IMR-90 (cell line): ENCODE measurements around the gene MGLL. TPM values are rescaled to one million over a fixed set of nuclear protein-coding genes. Genes with fewer than 3 reads are reported as not detected.

Source experiments
- ATAC-seq: fragments of 200-7000 bp; cut with Tn5 transposase; 2 replicates; pipeline ENCODE4 v1.9.1; 2020; ENCODE audit warnings: low read depth, mild to moderate bottlenecking, moderate library complexity
- BruUV-seq: library from RNA; stranded (reverse); fragments of 400-500 nt; replicated peaks from 2 replicates; lab custom pipeline; 2021; lab: Mats Ljungman, UMichigan
- CTCF ChIA-PET: fragments of 300-600 bp; formaldehyde crosslinking; extraction: SDS; loops from one replicate; lab custom pipeline; 2021; ENCODE audit warnings: antibody characterized with exemption; lab: Yijun Ruan, JAX
- POLR2A ChIA-PET: fragments of 300-600 bp; sonication (Branson Sonifier 250); formaldehyde crosslinking; loops from one replicate; lab custom pipeline; 2022; ENCODE audit warnings: antibody characterized with exemption; ENCODE audit not compliant: unreplicated experiment; lab: Charles Lee
- DNase-seq: peaks from one replicate; pipeline ENCODE4 v3.0.0; 2013
- H2AFZ ChIP-seq: replicated peaks from 2 replicates; pipeline ENCODE3; 2013; ENCODE audit warnings: low read length, mild to moderate bottlenecking; ENCODE audit not compliant: poor library complexity
- H2AK5ac ChIP-seq: 2 replicates; pipeline ENCODE4 v1.6.1; 2013; ENCODE audit warnings: low read depth, low read length, inconsistent platforms
- H2AK9ac ChIP-seq: replicated peaks from 2 replicates; pipeline ENCODE3; 2013; ENCODE audit warnings: mild to moderate bottlenecking, low read depth, low read length, moderate library complexity; ENCODE audit not compliant: poor library complexity
- H2BK120ac ChIP-seq: 2 replicates; pipeline ENCODE4 v1.6.1; 2013; ENCODE audit warnings: low read depth, low read length, inconsistent platforms
- H2BK15ac ChIP-seq: 3 replicates; pipeline ENCODE4 v1.6.1; 2013; ENCODE audit warnings: low read depth, low read length, inconsistent platforms
- H2BK20ac ChIP-seq: 2 replicates; pipeline ENCODE4 v1.6.1; 2013; ENCODE audit warnings: low read depth, mild to moderate bottlenecking, inconsistent platforms, low read length, moderate library complexity
- H2BK5ac ChIP-seq: 2 replicates; pipeline ENCODE4 v1.6.1; 2013; ENCODE audit warnings: mild to moderate bottlenecking, low read depth, low read length, inconsistent platforms; ENCODE audit not compliant: poor library complexity, severe bottlenecking
- H3K14ac ChIP-seq: replicated peaks from 2 replicates; pipeline ENCODE4 v1.6.1; 2013; ENCODE audit warnings: low read depth, low read length, inconsistent platforms
- H3K18ac ChIP-seq: 2 replicates; pipeline ENCODE4 v1.6.1; 2013; ENCODE audit warnings: low read depth, low read length, control low read depth
- H3K23ac ChIP-seq: 2 replicates; pipeline ENCODE4 v1.6.1; 2013; ENCODE audit warnings: low read depth, low read length, inconsistent platforms
- H3K27ac ChIP-seq: 2 replicates; pipeline ENCODE4 v1.5.1; 2013; ENCODE audit warnings: mild to moderate bottlenecking, control low read depth, low read length; ENCODE audit not compliant: insufficient read depth
- H3K27me3 ChIP-seq: 2 replicates; pipeline ENCODE4 v1.6.1; 2013; ENCODE audit warnings: low read length; ENCODE audit not compliant: control insufficient read depth, insufficient read depth
- H3K36me3 ChIP-seq: 2 replicates; pipeline ENCODE4 v1.6.1; 2013; ENCODE audit warnings: low read length, mixed read lengths; ENCODE audit not compliant: control insufficient read depth, insufficient read depth
- H3K4ac ChIP-seq: 2 replicates; pipeline ENCODE4 v1.6.1; 2013; ENCODE audit warnings: low read depth, low read length, inconsistent platforms
- H3K4me1 ChIP-seq: 2 replicates; pipeline ENCODE4 v1.6.1; 2013; ENCODE audit warnings: low read length, mixed read lengths; ENCODE audit not compliant: control insufficient read depth, insufficient read depth
- H3K4me2 ChIP-seq: 2 replicates; pipeline ENCODE4 v1.6.1; 2013; ENCODE audit warnings: low read depth, mild to moderate bottlenecking, control low read depth, low read length, moderate library complexity
- H3K4me3 ChIP-seq: 2 replicates; pipeline ENCODE4 v1.5.1; 2013; ENCODE audit warnings: low read depth, mild to moderate bottlenecking, control low read depth, low read length, moderate library complexity; ENCODE audit not compliant: insufficient read depth
- H3K56ac ChIP-seq: 2 replicates; pipeline ENCODE4 v1.6.1; 2013; ENCODE audit warnings: low read length, inconsistent platforms; ENCODE audit not compliant: insufficient read depth; ENCODE audit errors: extremely low read depth
- H3K79me1 ChIP-seq, 2 experiments: 2 replicates each; pipeline ENCODE4 v1.6.1; 2013; ENCODE audit warnings: low read length in 2 of 2, inconsistent platforms in 1 of 2, low read depth in 1 of 2
- H3K9ac ChIP-seq: 2 replicates; pipeline ENCODE4 v1.6.1; 2013; ENCODE audit warnings: low read depth, low read length, control low read depth
- H3K9me1 ChIP-seq: 2 replicates; pipeline ENCODE4 v1.6.1; 2013; ENCODE audit warnings: low read length, inconsistent platforms; ENCODE audit not compliant: insufficient read depth
- H3K9me3 ChIP-seq: 2 replicates; pipeline ENCODE4 v1.6.1; 2013; ENCODE audit warnings: low read length; ENCODE audit not compliant: control insufficient read depth, insufficient read depth
- H4K20me1 ChIP-seq: 2 replicates; pipeline ENCODE4 v1.6.1; 2013; ENCODE audit warnings: low read length, inconsistent platforms; ENCODE audit not compliant: insufficient read depth
- H4K5ac ChIP-seq: 2 replicates; pipeline ENCODE4 v1.6.1; 2013; ENCODE audit warnings: mild to moderate bottlenecking, low read depth, low read length, control low read depth
- H4K8ac ChIP-seq, 2 experiments: 2 replicates each; pipeline ENCODE4 v1.6.1; 2013; ENCODE audit warnings: low read depth in 2 of 2, low read length in 2 of 2, control low read depth in 1 of 2, inconsistent platforms in 1 of 2
- H4K91ac ChIP-seq: 2 replicates; pipeline ENCODE4 v1.6.1; 2013; ENCODE audit warnings: low read depth, low read length, inconsistent platforms; ENCODE audit not compliant: insufficient read depth
- BHLHE40 ChIP-seq: fragments of 150-350 bp; IDR thresholded peaks from 2 replicates; pipeline ENCODE4 v1.6.1; 2016; ENCODE audit warnings: mild to moderate bottlenecking, low read depth, low read length
- CEBPB ChIP-seq: IDR thresholded peaks from 2 replicates; pipeline ENCODE4 v1.6.1; 2012; ENCODE audit warnings: low read depth, low read length, improper control_type of control experiment
- CTCF ChIP-seq: conservative IDR thresholded peaks from 2 replicates; pipeline ENCODE4 v1.5.1; 2012; ENCODE audit warnings: mild to moderate bottlenecking, low read depth, low read length, improper control_type of control experiment
- MAZ ChIP-seq: IDR thresholded peaks from 2 replicates; pipeline ENCODE4 v1.6.1; 2012; ENCODE audit warnings: low read depth, mild to moderate bottlenecking, low read length, improper control_type of control experiment, moderate library complexity, borderline replicate concordance
- MXI1 ChIP-seq: IDR thresholded peaks from 2 replicates; pipeline ENCODE4 v1.6.1; 2012; ENCODE audit warnings: low read depth, mild to moderate bottlenecking, low read length, moderate library complexity, borderline replicate concordance
- NFE2L2 ChIP-seq: fragments of 150-350 bp; IDR thresholded peaks from 2 replicates; pipeline ENCODE4 v1.6.1; 2016; ENCODE audit warnings: low read depth, mild to moderate bottlenecking, low read length
- RCOR1 ChIP-seq: IDR thresholded peaks from 2 replicates; pipeline ENCODE4 v1.6.1; 2012; ENCODE audit warnings: mild to moderate bottlenecking, low read length, improper control_type of control experiment; ENCODE audit not compliant: insufficient replicate concordance
- RFX5 ChIP-seq: IDR thresholded peaks from 2 replicates; pipeline ENCODE4 v1.8.0; 2012; ENCODE audit warnings: low read depth, mild to moderate bottlenecking, low read length, moderate library complexity
- WGBS, 2 experiments: methylation state at CpG; one replicate each; pipeline versions ENCODE4 v1.1.5 to v1.1.7; 2013; ENCODE audit warnings: missing lambda C conversion rate in 2 of 2; ENCODE audit not compliant: insufficient read length in 1 of 2; ENCODE audit errors: extremely low coverage in 2 of 2; 5-methylcytosine and 5-hydroxymethylcytosine counted together
- dilution Hi-C: fragments of 300-500 bp; cut with HindIII; formaldehyde crosslinking; loops from one replicate; pipeline ENCODE4 v1.14.3; 2018; ENCODE audit warnings: low sequenced_read_pairs; ENCODE audit not compliant: unreplicated experiment
- in situ Hi-C: fragments of 300-500 bp; cut with MboI; formaldehyde crosslinking; loops from 3 replicates; pipeline ENCODE4 v1.14.3; 2019; ENCODE audit warnings: low sequenced_read_pairs, inconsistent platforms, mixed read lengths
- intact Hi-C: fragments of 100-400 bp; cut with micrococcal nuclease; formaldehyde crosslinking; loops from 2 replicates; pipeline ENCODE4 v1.10.0; 2022
- polyA plus RNA-seq, 3 experiments: library from polyadenylated mRNA; depleted of rRNA; stranded (reverse); fragments of >200 nt; gene quantifications; 2 replicates each; pipeline ENCODE4 v1.2.3, GENCODE V29; 2012; ENCODE audit warnings: low replicate concordance in 1 of 3
- total RNA-seq: library from RNA; depleted of rRNA; stranded (reverse); fragments of >200 nt; gene quantifications from 2 replicates; pipeline ENCODE4 v1.2.3, GENCODE V29; 2012
- TF ChIP-seq, protein P1 (sequence below): fragments of 150-350 bp; IDR thresholded peaks from 2 replicates; pipeline ENCODE4 v1.6.1; 2017; ENCODE audit warnings: mild to moderate bottlenecking, antibody characterized with exemption, low read length, low read depth

MGLL gene
- total and polyA plus RNA-seq, 2 of the 4 experiments (the other 2 are of a cell fraction): 23.7 to 60.6 TPM

GRCh38 chr3:127785711-127786265, 36.5 kb downstream of the MGLL start (continued):
- no peak for TF ChIP-seq BHLHE40

GRCh38 chr3:127784865-127785710, 37.2 kb downstream of the MGLL start:
- H2AK9ac ChIP-seq: peak overlapping the region; percentile 44
- H3K4me1 ChIP-seq: peaks cover 35% of the 10 kb centered on the region
- peak overlapping the region; percentile 51; the same call in 1 of the 2 replicates for H4K5ac ChIP-seq
- H3K9ac ChIP-seq: no peak overlapping the region
- no TSS peak for BruUV-seq
- H2BK5ac ChIP-seq: peak overlapping the region; percentile 35
- H2BK20ac ChIP-seq: 0 out of 2 replicates have a peak overlapping the region, but pooled peaks have one; percentile 10
- H3K18ac ChIP-seq: 0 out of 2 replicates have a peak overlapping the region, but pooled peaks have one; percentile 16
- H3K56ac ChIP-seq: no peak overlapping the region
- peak overlapping the region; percentile 59; the same call in 1 of the 2 replicates for H3K14ac ChIP-seq
- H2BK120ac ChIP-seq: peak overlapping the region; percentile 60; the same call in 1 of the 2 replicates
- CTCF ChIA-PET: no interaction called here
- H2AK5ac ChIP-seq: peak overlapping the region; percentile 82
- H3K27me3 ChIP-seq: no peaks in the 10 kb centered on the region
- H2AFZ ChIP-seq: no peak overlapping the region
- intact Hi-C loops: no loop called here
- WGBS, 2 experiments: 73% methylated on average over 6 of the region's 12 CpGs; no CpG with 5 or more reads in 1 of the 2 experiments
- H3K4ac ChIP-seq: peak overlapping the region; percentile 25; the same call in 1 of the 2 replicates
- peaks cover 28% of the 10 kb centered on the region for H3K9me1 ChIP-seq
- dilution Hi-C loops: no loop called here
- H4K91ac ChIP-seq: peak overlapping the region; percentile 28
- H4K8ac ChIP-seq: peak overlapping the region in 1 of 2 experiments; percentile 53; a peak in 1 of 4 replicates
- H3K23ac ChIP-seq: peak overlapping the region; percentile 42; the same call in 1 of the 2 replicates
- H3K27ac ChIP-seq: peak overlapping the region; percentile 26; the same call in 1 of the 2 replicates
- POLR2A ChIA-PET: interaction anchor here (0.5 kb wide), 1 partner anchor 1076 kb away, joined by 4 read pairs; no protein-coding TSS in a partner anchor
- H3K36me3 ChIP-seq: peaks cover 3% of the 10 kb centered on the region; the same call in 1 of the 2 replicates
- ATAC-seq (no peak), DNase-seq (no peak)
- no peaks in the 10 kb centered on the region; the same call in 1 of the 2 replicates for H4K20me1 ChIP-seq
- H3K9me3 ChIP-seq: no peaks in the 10 kb centered on the region
- in situ Hi-C loops: no loop called here
- H3K4me3 ChIP-seq: no peak overlapping the region
- H3K79me1 ChIP-seq: peaks cover 45 to 93% of the 10 kb centered on the region in 2 experiments
- peak overlapping the region; percentile 36; the same call in 1 of the 3 replicates for H2BK15ac ChIP-seq
- no peak overlapping the region for H3K4me2 ChIP-seq
- TF ChIP-seq RFX5 (no peak), CTCF (no peak), NFE2L2 (no peak), RCOR1 (no peak), BHLHE40 (no peak), CEBPB (no peak), MAZ (no peak), MXI1 (no peak)
- TF ChIP-seq, protein P1, sequence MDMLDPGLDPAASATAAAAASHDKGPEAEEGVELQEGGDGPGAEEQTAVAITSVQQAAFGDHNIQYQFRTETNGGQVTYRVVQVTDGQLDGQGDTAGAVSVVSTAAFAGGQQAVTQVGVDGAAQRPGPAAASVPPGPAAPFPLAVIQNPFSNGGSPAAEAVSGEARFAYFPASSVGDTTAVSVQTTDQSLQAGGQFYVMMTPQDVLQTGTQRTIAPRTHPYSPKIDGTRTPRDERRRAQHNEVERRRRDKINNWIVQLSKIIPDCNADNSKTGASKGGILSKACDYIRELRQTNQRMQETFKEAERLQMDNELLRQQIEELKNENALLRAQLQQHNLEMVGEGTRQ: no peak
